Measurements from ENCODE around the gene GRID2. TPM values are rescaled to one million over a fixed set of nuclear protein-coding genes. Genes with fewer than 3 reads are reported as not detected.

The GRID2 gene
- total and polyA plus RNA-seq, 9 of the 15 experiments (the other 6 are each of a cell fraction or from before 2014, with no cell fraction given): 0.04 TPM; not detected in 7

DNA sequence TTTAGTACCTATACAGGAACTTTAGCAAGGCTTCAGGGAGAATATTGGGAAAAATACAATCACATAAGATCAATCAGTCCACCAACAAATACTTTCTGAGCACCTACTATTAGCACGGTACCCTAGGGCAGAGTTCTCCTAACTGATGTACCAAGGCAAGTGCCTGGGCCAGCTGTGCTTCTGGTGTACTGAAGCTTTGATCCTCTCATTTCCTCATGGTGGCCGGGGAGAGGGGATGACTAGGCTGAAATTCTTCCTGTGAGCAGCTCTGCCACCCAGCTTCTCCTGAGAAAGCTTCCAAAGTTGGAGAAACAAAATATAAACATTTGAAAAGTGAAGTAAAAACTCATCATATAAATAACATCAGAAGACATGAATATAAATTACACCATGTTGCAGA, 1475.5 kb downstream of the GRID2 start (continued):
- TF ChIP-seq, protein P1, sequence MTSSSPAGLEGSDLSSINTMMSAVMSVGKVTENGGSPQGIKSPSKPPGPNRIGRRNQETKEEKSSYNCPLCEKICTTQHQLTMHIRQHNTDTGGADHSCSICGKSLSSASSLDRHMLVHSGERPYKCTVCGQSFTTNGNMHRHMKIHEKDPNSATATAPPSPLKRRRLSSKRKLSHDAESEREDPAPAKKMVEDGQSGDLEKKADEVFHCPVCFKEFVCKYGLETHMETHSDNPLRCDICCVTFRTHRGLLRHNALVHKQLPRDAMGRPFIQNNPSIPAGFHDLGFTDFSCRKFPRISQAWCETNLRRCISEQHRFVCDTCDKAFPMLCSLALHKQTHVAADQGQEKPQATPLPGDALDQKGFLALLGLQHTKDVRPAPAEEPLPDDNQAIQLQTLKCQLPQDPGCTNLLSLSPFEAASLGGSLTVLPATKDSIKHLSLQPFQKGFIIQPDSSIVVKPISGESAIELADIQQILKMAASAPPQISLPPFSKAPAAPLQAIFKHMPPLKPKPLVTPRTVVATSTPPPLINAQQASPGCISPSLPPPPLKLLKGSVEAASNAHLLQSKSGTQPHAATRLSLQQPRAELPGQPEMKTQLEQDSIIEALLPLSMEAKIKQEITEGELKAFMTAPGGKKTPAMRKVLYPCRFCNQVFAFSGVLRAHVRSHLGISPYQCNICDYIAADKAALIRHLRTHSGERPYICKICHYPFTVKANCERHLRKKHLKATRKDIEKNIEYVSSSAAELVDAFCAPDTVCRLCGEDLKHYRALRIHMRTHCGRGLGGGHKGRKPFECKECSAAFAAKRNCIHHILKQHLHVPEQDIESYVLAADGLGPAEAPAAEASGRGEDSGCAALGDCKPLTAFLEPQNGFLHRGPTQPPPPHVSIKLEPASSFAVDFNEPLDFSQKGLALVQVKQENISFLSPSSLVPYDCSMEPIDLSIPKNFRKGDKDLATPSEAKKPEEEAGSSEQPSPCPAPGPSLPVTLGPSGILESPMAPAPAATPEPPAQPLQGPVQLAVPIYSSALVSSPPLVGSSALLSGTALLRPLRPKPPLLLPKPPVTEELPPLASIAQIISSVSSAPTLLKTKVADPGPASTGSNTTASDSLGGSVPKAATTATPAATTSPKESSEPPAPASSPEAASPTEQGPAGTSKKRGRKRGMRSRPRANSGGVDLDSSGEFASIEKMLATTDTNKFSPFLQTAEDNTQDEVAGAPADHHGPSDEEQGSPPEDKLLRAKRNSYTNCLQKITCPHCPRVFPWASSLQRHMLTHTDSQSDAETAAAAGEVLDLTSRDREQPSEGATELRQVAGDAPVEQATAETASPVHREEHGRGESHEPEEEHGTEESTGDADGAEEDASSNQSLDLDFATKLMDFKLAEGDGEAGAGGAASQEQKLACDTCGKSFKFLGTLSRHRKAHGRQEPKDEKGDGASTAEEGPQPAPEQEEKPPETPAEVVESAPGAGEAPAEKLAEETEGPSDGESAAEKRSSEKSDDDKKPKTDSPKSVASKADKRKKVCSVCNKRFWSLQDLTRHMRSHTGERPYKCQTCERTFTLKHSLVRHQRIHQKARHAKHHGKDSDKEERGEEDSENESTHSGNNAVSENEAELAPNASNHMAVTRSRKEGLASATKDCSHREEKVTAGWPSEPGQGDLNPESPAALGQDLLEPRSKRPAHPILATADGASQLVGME (CRISPR knock-in tag; IDR thresholded peaks at IDR 0.05): no peak
- TF ChIP-seq MCM5 (IDR thresholded peaks at IDR 0.05; ENCODE audit: low read depth) (no peak), LEF1 (IDR thresholded peaks at IDR 0.05) (no peak), SMC3 (conservative IDR thresholded peaks at IDR 0.05; ENCODE audit: insufficient read depth, low read depth, low read length) (no peak), RHOXF2B (CRISPR knock-in tag; conservative IDR thresholded peaks at IDR 0.05) (no peak), ESRRA (IDR thresholded peaks at IDR 0.05; ENCODE audit: borderline replicate concordance, low read depth) (no peak), POLR3A (IDR thresholded peaks at IDR 0.05; ENCODE audit: borderline replicate concordance, extremely low read depth, insufficient read depth, insufficient read length) (no peak)
